GM21786 (cell line): Measurements from ENCODE around the gene ZBTB40.

Source experiments
- ATAC-seq: cut with Tn5 transposase; IDR thresholded peaks from one replicate; pipeline ENCODE4 v1.9.1; 2021; ENCODE audit not compliant: unreplicated experiment

ZBTB40 gene

GRCh38 chr1:22470227-22470626 is 18.6 kb downstream of the ZBTB40 start:
- ATAC-seq, result no peak

DNA sequence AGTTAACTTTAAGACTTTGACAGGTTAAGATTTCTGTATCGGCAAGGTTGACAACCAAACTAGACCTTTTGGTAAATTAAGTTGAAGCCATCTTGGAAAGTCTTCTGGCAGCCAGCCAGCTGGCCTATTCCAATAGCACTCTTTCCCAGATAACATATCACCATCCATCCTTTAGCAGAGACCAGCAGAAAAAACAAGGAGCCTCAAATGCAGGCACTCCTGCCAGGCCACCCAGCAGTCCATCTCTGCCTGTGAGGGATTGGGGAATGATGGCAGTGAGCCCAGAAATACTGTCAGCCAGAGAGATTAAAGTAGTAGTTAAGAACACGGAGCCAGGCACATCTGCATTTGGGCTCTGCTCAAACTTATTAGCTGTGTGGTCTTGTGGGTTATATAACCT is 19.4 kb downstream of the ZBTB40 start:
- ATAC-seq, result no peak

DNA sequence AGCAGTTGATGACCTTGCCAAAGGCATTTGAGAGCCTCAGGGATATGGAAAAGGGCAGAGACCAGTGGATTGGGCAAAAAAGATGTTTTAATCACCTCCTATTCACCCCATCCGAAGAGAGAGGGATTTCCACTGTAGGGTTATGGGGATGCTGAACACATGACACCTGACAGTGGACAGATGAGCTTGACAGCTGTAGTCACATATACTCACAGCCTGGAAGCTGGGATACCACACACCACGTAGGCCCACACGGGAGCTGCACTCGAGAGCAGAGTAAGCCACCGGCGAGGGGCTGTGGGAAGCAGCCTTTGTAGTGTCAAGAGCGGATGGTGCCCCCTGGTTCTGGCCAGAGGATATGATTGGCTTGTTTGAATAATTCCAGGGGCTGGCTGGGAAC is 20.0 kb downstream of the ZBTB40 start:
- ATAC-seq, result no peak

DNA sequence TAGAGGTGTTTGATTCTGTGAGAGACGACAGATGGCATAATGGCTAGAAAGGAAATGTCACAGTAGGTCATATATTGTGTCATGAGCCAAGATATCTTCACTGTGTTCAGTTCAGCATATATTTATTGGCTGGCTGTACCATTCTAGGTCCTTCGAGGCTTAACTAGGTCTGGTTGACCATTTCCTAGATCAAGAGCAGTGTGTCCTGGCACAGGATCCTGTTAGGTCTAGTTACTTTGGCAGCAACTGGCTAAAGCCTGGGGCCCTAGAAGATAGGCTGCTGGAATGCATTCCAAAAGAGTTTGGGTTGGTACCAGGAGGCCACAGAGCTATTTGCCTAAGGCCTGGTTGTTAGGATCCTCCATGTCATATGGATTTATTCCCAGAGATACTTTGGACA is 20.9 kb downstream of the ZBTB40 start:
- no peak for ATAC-seq

- ATAC-seq, result no peak
Measured at GRCh38 chr1:22473952-22474351, 22.3 kb downstream of the ZBTB40 start.

DNA sequence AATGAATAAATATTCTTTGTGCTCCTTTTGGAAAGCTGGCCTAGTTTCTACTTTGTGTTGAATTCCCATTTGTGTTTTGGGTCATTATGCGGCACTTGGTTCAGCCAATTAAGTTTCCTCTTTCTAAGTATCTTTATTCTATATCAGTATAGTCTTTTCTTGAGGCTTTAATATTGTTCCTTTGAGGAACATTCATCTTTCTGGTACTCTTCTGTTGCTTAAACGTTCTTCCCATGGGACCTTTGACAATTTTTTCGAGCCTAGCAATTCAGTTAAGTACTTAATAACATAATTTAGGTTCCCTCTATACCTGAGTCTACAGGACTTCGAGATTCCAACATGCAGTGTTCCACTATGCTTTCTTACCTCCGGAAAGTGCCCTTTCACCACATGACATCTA is 24.9 kb downstream of the ZBTB40 start:
- no peak for ATAC-seq

DNA sequence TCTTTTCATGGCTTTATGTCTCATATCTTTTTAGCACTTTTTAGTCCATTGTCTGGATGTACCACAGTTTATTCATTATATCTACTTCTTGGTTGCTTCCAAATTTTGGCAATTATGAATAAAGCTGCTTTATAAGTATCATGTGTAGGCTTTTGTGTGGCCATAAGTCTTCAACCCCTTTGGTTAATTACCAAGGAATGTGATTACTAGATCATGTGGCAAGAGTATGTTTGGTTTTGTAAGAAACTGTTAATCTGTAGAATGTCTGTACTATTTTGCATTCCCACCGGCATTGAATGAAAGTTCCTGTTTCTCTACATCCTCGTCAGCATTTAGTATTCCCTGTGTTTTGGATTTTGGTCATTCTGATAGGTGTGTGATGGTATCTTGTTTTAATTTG is 31.5 kb downstream of the ZBTB40 start:
- ATAC-seq, result no peak

DNA sequence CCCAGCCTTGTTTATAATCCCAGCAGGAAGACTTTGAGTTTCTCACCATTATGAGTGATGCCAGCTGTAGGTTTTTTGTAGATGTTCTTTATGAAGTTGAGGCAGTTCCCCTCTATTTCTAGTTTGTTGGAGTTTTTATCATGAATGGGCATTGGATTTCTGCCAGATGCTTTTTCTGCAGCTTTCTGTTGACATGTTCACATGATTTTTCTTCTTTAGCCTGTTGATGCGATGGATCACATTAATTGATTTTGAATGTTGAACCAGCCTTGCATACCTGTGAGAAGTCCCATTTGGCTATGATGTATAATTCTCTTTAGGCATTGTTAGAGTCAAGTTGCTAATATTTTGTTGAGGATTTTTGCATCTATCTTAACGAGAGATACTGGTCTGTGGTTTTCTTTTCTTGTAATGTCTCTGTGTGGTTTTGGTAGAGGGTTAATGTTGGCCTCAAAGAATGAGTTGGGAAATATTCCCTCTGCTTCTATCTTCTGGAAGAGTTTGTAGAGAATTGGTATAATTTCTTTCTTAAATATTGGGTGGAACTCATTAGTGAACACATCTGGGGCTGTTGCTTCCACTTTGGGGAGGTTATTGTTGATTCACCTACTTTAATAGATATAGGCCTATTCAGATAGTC is 33.2 kb downstream of the ZBTB40 start:
- ATAC-seq, result no peak

DNA sequence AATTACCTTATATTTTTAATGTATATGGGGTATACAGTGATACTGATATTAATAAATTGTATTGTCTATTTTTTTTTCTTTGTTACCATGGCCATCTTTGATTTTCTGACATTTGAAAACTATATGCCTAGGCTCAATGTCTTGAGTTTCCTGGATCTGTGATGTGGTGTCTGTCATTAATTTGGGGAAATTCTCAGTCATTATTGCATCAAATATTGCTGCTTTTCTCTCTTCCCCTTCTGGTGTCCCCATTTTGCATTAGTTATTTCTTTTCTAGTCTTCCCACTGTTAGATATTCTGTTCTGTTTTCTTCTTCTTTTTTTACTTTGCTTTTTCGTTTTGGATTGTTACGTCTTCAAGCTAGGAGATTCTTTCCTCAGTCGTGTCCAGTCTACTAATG is 33.8 kb downstream of the ZBTB40 start:
- no peak for ATAC-seq

GRCh38 chr1:22487781-22488180 is 36.1 kb downstream of the ZBTB40 start:
- no peak for ATAC-seq

- ATAC-seq, result no peak
Measured at GRCh38 chr1:22488319-22488718, 36.7 kb downstream of the ZBTB40 start.

- no peak for ATAC-seq
Measured at GRCh38 chr1:22489278-22489677, 37.6 kb downstream of the ZBTB40 start.

DNA sequence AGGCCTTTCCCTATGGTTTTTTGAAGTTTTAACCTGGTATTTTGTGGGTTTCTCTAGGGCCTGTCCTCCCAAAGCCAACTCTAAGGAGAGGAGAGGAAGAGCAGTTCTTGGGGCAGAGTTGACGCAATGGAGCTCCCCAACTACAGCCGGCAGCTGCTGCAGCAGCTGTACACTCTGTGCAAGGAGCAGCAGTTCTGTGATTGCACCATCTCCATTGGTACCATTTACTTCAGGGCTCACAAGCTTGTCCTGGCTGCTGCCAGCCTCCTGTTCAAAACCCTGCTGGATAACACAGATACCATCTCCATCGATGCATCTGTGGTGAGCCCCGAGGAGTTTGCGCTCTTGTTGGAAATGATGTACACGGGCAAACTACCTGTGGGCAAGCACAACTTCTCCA is 38.2 kb downstream of the ZBTB40 start:
- no peak for ATAC-seq

DNA sequence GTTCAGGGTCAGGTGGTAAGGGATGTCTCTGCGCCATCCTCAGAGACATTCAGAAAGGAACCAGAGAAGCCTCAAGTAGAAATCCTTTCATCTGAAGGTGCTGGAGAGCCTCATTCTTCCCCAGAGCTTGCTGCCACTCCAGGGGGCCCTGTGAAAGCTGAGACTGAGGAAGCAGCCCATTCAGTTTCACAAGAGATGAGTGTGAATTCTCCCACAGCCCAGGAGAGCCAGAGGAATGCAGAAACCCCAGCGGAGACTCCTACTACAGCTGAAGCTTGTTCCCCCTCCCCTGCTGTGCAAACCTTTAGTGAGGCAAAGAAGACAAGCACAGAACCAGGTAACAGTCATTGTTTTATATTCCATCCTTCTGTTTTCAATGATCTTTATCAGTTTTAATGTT is 38.7 kb downstream of the ZBTB40 start:
- no peak for ATAC-seq

DNA sequence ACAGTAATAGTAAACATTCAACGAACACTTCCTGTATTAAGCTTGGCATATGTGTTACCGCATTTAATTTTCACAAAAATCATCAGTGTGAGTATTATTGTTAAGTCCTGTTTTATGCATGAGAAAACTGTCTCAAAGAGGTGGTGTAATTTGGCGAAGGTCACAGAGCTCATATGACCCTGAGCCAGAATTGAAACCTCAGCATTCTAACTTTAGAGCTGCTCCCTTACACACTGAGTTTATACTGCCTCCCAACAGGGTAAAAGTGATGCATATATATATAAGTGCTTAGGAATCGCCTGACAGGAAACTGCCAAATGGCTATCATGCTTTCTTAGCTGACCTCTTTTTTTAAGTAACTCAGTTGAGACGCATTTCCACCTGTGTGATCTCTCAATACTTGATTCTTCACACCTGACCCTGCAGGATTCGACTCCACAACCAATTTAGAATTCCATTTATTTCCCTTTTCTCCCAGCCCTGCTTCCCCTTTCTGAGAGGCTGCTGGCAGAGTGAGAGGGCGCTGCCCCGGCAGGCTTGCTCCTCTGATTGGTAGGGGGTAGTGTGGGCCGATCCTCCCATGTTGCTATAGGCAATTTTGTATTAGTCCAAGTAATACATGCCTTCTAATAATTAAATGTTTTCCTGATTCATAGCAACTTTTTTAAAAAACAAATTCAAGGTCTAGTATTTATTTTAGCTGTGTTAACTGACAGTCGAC is 40.5 kb downstream of the ZBTB40 start:
- no peak for ATAC-seq

GRCh38 chr1:22494144-22494543 is 42.5 kb downstream of the ZBTB40 start:
- ATAC-seq, result no peak

GRCh38 chr1:22494943-22495579 is 43.4 kb downstream of the ZBTB40 start:
- no peak for ATAC-seq

DNA sequence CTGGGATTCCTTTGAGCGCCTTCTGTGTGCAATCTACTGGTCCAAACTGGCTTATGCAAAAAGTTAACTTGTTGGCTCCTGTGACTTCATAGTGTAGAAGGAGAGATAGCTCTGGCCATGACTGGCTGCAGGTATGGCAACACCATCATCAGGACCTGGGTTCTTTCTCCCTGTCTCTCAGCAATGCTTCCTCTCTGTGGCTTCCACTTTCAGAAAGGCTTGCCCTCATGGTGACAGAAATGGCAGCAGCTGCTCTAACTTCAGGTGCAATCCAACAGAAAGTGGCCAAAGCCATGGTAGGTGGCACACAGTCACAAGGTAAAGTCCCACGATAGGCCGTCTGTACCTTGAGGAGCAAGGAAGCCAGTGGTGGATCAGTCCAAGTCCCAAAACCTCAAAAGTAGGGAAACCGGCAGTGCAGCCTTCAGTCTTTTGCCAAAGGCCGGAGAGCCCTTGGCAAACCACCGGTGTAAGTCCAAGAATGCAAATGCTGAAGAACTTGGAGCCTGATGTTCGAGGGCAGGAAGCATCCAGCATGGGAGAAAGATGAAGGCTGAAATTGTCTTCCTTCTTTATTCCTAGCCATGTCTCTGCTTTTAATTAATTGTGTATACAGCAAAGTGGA is 45.0 kb downstream of the ZBTB40 start:
- ATAC-seq, result no peak

DNA sequence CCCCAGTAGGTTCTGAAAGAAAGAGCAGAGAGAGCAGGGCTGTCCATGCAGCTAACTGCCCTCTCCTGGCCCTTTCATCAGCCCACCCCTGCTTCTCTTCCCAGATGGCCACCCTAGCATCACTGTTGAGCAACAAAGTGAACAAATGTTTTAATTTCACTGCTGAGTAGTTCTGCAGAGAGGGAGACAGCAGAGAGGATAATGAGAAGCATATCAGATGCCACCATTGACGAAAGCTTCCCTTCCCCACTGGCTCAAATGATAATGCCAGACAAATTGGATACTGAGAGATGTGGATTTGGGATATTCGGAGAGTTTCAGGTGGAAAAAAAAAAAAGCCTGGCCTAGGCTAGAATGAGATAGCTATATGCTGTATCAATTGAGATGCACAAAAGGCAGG is 46.8 kb downstream of the ZBTB40 start:
- no peak for ATAC-seq

DNA sequence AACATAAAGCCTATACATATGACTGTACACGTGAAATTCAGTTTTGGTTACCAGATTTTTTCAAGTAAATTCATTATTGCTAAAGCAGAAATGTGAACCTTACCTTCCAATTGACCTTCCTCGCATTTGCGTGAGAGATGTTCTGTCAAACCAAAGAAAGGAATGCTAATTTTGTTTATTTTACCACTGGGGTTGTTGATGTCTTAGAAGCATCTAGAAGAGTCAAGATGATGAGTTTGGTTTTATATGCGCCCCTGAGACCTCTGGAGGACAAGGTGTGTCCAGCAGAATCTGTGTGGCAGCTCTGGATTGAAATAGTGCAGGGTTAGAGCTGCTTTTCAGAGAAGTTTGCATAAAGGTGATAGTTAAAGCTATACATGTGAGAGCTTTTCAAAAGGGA is 48.4 kb downstream of the ZBTB40 start:
- no peak for ATAC-seq

- ATAC-seq, result no peak
Measured at GRCh38 chr1:22500471-22500870, 48.8 kb downstream of the ZBTB40 start.

DNA sequence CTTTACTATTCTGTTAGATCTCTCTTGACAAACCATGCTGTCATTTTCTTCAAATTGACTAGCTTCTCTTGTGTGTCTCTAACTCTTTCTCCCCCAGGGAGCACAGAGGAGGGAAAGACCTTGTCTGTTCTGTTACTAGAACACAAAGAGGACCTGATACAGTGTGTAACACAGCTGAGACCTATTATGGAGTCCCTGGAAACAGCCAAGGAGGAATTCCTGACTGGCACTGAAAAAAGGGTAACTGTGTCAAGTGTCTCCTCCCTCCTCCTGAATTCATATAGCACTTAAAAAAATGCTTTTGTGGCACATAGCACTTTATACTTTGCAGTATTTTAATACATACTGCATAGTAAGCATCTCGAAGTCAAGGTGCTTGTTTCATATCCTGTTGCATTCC is 50.6 kb downstream of the ZBTB40 start:
- no peak for ATAC-seq
